Endodermal cell (in vitro differentiated cells): ENCODE data around the gene MYH6. TPM values are rescaled to one million over a fixed set of nuclear protein-coding genes. Genes with fewer than 3 reads are reported as not detected.

Experiments
- DNase-seq: peaks from one replicate; pipeline ENCODE4 v3.0.0-alpha.2; 2017
- H3K27ac ChIP-seq: 2 replicates; pipeline ENCODE4 v1.5.1; 2013; ENCODE audit warnings: mild to moderate bottlenecking, low read depth, low read length, moderate library complexity
- H3K27me3 ChIP-seq: 2 replicates; pipeline ENCODE4 v1.6.1; 2013; ENCODE audit warnings: mild to moderate bottlenecking, low read length, moderate library complexity; ENCODE audit not compliant: insufficient read depth, control insufficient read depth, poor library complexity, severe bottlenecking
- H3K36me3 ChIP-seq: 2 replicates; pipeline ENCODE4 v1.7.0; 2013; ENCODE audit warnings: mild to moderate bottlenecking, low read length, moderate library complexity; ENCODE audit not compliant: control insufficient read depth, insufficient read depth
- H3K4me1 ChIP-seq: one replicate; pipeline ENCODE4 v1.7.0; 2013; ENCODE audit warnings: low read length; ENCODE audit not compliant: control insufficient read depth, insufficient read depth
- H3K4me3 ChIP-seq: 2 replicates; pipeline ENCODE4 v1.5.1; 2013; ENCODE audit warnings: mild to moderate bottlenecking, low read length, moderate library complexity
- H3K9ac ChIP-seq: 2 replicates; pipeline ENCODE4 v1.6.1; 2013; ENCODE audit warnings: mild to moderate bottlenecking, low read length, moderate library complexity; ENCODE audit not compliant: poor library complexity, severe bottlenecking; ENCODE audit errors: extremely low read depth
- H3K9me3 ChIP-seq: 2 replicates; pipeline ENCODE4 v1.6.1; 2013; ENCODE audit warnings: mild to moderate bottlenecking, low read length, moderate library complexity; ENCODE audit not compliant: control insufficient read depth
- H3K27ac Mint-ChIP-seq: 2 replicates; pipeline ENCODE4 v1.8.0; 2020; ENCODE audit warnings: mixed read lengths
- H3K27me3 Mint-ChIP-seq: 2 replicates; pipeline ENCODE4 v1.8.0; 2021; ENCODE audit warnings: mild to moderate bottlenecking, mixed read lengths; ENCODE audit not compliant: insufficient read depth
- H3K36me3 Mint-ChIP-seq: 2 replicates; pipeline ENCODE4 v1.8.0; 2020; ENCODE audit warnings: low read depth, mixed read lengths
- H3K4me1 Mint-ChIP-seq: 2 replicates; pipeline ENCODE4 v1.8.0; 2020; ENCODE audit warnings: mixed read lengths
- H3K4me3 Mint-ChIP-seq: 2 replicates; pipeline ENCODE4 v1.8.0; 2020; ENCODE audit warnings: mild to moderate bottlenecking, moderate library complexity, mixed read lengths
- H3K9me3 Mint-ChIP-seq: 2 replicates; pipeline ENCODE4 v1.8.0; 2020; ENCODE audit warnings: mild to moderate bottlenecking, mixed read lengths
- CTCF ChIP-seq: fragments of 200-600 bp; sonication (generic); conservative IDR thresholded peaks from 2 replicates; pipeline ENCODE4 v1.5.0; 2021; ENCODE audit warnings: antibody characterized with exemption, mild to moderate bottlenecking
- WGBS, 2 experiments: methylation state at CpG; one replicate each; pipeline versions ENCODE4 v1.1.5 to v1.1.7; 2013; ENCODE audit warnings: missing lambda C conversion rate in 2 of 2, mixed read lengths in 1 of 2; ENCODE audit not compliant: insufficient coverage in 1 of 2, insufficient read length in 1 of 2; 5-methylcytosine and 5-hydroxymethylcytosine counted together
- total RNA-seq, 2 donors: library from RNA; stranded (reverse); fragmentation: NEBNext Ultra II Directional in 1 of 2; extraction: Animal tissue kit (Norgen Biotek cat#: 25700) in 1 of 2; gene quantifications; 2 replicates in 1 of 2; 3 replicates in 1 of 2; pipeline ENCODE4 v1.2.1, GENCODE V29; 2021

Gene MYH6
- total RNA-seq, 2 donors from 2014 or later = not detected

- H3K9me3 Mint-ChIP-seq = no peaks in the 10 kb centered on the region
- peaks cover 24% of the 10 kb centered on the region for H3K27me3 Mint-ChIP-seq
- peak within 1 kb of the TSS; percentile 94 for H3K27ac Mint-ChIP-seq
- no peaks in the 10 kb centered on the region for H3K4me1 ChIP-seq
- H3K36me3 ChIP-seq = peaks cover 24% of the 10 kb centered on the region
- H3K27ac ChIP-seq = peak within 1 kb of the TSS; percentile 97
- no peak for TF ChIP-seq CTCF
- whole genome bisulfite sequencing, 2 experiments = 0 to 1% methylated on average over 10 to 74 of the region's 74 CpGs
- H3K4me1 Mint-ChIP-seq = peaks cover 36% of the 10 kb centered on the region
- H3K9me3 ChIP-seq = no peaks in the 10 kb centered on the region
- peak; percentile 78 for DNase-seq
- H3K36me3 Mint-ChIP-seq = peaks cover 26% of the 10 kb centered on the region
- H3K27me3 ChIP-seq = peaks cover 8% of the 10 kb centered on the region
- peak within 1 kb of the TSS; percentile 73 for H3K9ac ChIP-seq
- peak within 1 kb of the TSS; percentile 90 for H3K4me3 Mint-ChIP-seq
- peak within 1 kb of the TSS; percentile 84 for H3K4me3 ChIP-seq
These were observed 42.9 kb downstream of the MYH6 start, which contains the start of gene EFS for GRCh38 chr14:23365036-23365731. EFS (minus strand) TSS chr14:23365172; CDS start chr14:23365025, 147 bp downstream.

DNA sequence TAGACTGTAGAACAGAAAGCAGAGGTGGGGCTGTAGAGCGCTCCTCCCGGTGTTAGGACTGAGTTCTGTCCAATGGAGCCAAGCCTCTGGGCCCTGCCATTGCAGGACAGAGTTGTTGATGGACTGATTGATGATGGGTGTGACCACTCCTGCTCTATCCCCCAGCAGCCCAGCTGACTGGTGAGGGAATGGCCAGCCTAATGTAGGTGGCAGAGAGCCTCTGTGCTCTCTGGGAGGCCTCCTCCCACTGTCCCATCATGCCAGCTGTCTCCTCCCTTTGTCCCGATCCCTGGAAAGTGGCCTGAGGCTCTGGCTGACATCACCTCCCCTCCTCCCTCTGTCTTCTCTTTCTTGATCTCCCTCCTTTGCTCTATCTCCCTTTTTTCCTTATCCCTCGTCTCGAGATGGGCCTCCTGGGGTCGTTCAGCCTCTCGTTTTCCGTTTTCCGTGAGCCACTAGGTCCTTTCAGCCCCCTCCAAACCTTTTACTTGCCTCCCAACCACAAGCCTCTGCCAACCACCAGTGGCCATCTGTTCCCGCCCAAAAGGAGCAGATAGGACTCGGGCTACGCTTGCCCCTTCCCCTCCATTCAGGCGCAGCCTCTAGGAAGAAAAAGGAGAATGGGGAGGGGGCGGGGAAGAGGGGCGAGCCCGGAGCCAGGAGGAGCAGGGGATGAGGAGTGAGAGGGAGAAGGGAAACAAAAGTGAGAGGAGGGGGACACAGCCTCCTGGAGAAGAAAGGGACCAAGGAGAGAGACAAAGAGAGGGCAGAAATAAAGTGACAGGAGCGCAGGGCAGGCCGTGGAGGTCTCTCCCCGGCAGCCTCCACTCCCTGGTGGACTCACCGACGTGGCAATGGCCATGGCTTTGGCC lies 43.7 kb downstream of the MYH6 start:
- Histone ChIP-seq H3K4me1 (no peaks in the 10 kb centered on the region), H3K9ac (peak overlapping the region; percentile 73), H3K27me3 (peaks cover 8% of the 10 kb centered on the region), H3K9me3 (no peaks in the 10 kb centered on the region), H3K27ac (peak overlapping the region; percentile 97), H3K36me3 (peaks cover 32% of the 10 kb centered on the region), H3K4me3 (peak overlapping the region; percentile 84)
- Mint-ChIP-seq H3K36me3 (peaks cover 31% of the 10 kb centered on the region), H3K27me3 (peaks cover 22% of the 10 kb centered on the region), H3K9me3 (no peaks in the 10 kb centered on the region), H3K4me1 (peaks cover 36% of the 10 kb centered on the region), H3K4me3 (peak overlapping the region; percentile 90), H3K27ac (peak overlapping the region; percentile 94)
- 14 to 21% methylated on average over 6 to 21 of the region's 21 CpGs for WGBS, 2 experiments
- peak; percentile 76 for DNase-seq
- TF ChIP-seq CTCF = no peak

DNA sequence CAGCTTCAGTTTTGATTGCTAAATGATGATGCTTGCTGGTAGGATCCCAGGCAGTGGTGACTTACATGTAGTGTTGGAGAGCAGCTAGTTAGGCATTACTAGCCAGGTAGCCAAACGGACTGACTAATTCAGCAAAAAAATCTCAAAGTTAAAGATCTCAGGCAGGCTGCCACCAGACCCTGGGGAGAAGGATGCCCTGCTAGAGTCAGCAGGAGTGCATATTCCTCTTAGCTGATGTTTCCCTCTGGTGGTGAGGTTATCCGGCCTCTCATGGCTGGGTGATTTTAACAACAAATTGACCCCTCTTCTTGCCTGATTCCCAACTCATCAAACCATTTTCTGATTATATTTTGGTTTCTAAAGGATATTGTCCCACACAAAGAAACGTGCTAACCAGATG lies 45.9 kb downstream of the MYH6 start:
- no peak overlapping the region for H3K27ac ChIP-seq
- H3K9me3 Mint-ChIP-seq = no peaks in the 10 kb centered on the region
- WGBS, 2 experiments = 80 to 100% methylated on average over 1 to 3 of the region's 3 CpGs

More for the DNA sequence above, 45.9 kb downstream of the MYH6 start:
- Histone ChIP-seq H3K36me3 (peaks cover 48% of the 10 kb centered on the region), H3K9ac (no peak overlapping the region), H3K9me3 (no peaks in the 10 kb centered on the region), H3K27me3 (no peaks in the 10 kb centered on the region), H3K4me1 (peaks cover 5% of the 10 kb centered on the region), H3K4me3 (peak overlapping the region; percentile 36)
- Mint-ChIP-seq H3K27ac (no peak overlapping the region), H3K4me3 (no peak overlapping the region), H3K27me3 (peaks cover under 1% of the 10 kb centered on the region), H3K4me1 (peaks cover 36% of the 10 kb centered on the region), H3K36me3 (peaks cover 41% of the 10 kb centered on the region)
- peak; percentile 70 for TF ChIP-seq CTCF
- DNase-seq = peak; percentile 43
